ENCODE data around the gene PCBD1.

GRCh38 chr10:70851597-70852475, 36.5 kb downstream of the PCBD1 start:
- TF ChIP-seq POLR2A (IDR thresholded peaks at IDR 0.05) (no peak), CTCF (IDR thresholded peaks at IDR 0.05) (no peak), POLR2AphosphoS5 (IDR thresholded peaks at IDR 0.05) (no peak)
